Measurements from ENCODE around the gene WRAP73. TPM values are rescaled to one million over a fixed set of nuclear protein-coding genes. Genes with fewer than 3 reads are reported as not detected.

The WRAP73 gene
- total RNA-seq, 1 experiment from 2014 or later, result 51.4 TPM

GRCh38 chr1:3695326-3696217 is 45.7 kb upstream of the WRAP73 start:
- CTCF ChIA-PET, result no interaction called here
- intact Hi-C loops (cut with micrococcal nuclease), result no loop called here
- no peaks in the 10 kb centered on the region for H4K20me1 ChIP-seq (ENCODE audit: insufficient read depth)
- no peaks in the 10 kb centered on the region for H3K27me3 ChIP-seq (ENCODE audit: insufficient read depth, low read length)
- BruUV-seq (replicated peaks), result no TSS peak
- H3K4me1 ChIP-seq (ENCODE audit: control insufficient read depth in 1 of 2, insufficient read depth in 2 of 2, low read length in 2 of 2), result no peaks in the 10 kb centered on the region
- POLR2A ChIA-PET, result no interaction called here
- H3K27ac ChIP-seq (ENCODE audit: low read depth, low read length), result no peak overlapping the region
- no peak overlapping the region for H3K4me2 ChIP-seq (ENCODE audit: low read length)
- no peak for DNase-seq (ENCODE audit: low read depth, low spot score)
- ATAC-seq, result peak; percentile 97
- H3K9ac ChIP-seq (ENCODE audit: low read length), result no peak overlapping the region
- TF ChIP-seq CTCF (IDR thresholded peaks at IDR 0.05 in 2 of 3, conservative IDR thresholded peaks at IDR 0.05 in 1 of 3; ENCODE audit: borderline replicate concordance in 1 of 3, insufficient read depth in 1 of 3, low read depth in 2 of 3, low read length in 2 of 3), result peak; percentile 38 to 84 (median 76); a peak in 5 of 6 replicates
- TF ChIP-seq FOSL1 (IDR thresholded peaks at IDR 0.05; ENCODE audit: low read depth), result no peak
- RAD21 ChIA-PET (ENCODE audit: low non-redundant PET in 1 of 2, low total read pairs in 2 of 2, uncharacterized antibody in 2 of 2, unreplicated experiment in 2 of 2), result interaction anchor here in 1 of 2 experiments (0.7 kb wide), 1 partner anchor 74 kb away, joined by 4 read pairs; no protein-coding TSS in a partner anchor
- H3K9me2 ChIP-seq (ENCODE audit: insufficient read depth), result no peaks in the 10 kb centered on the region
- H2AFZ ChIP-seq (ENCODE audit: low read depth, low read length, poor library complexity, severe bottlenecking), result no peak overlapping the region
- H3K9me3 ChIP-seq (ENCODE audit: control insufficient read depth in 1 of 2, insufficient read depth in 1 of 2, low read depth in 1 of 2, low read length in 2 of 2), result no peaks in the 10 kb centered on the region
- no peaks in the 10 kb centered on the region for H3K36me3 ChIP-seq (ENCODE audit: control insufficient read depth in 1 of 2, insufficient read depth in 2 of 2, low read length in 2 of 2)
- H3K79me2 ChIP-seq (ENCODE audit: insufficient read depth, low read length), result no peaks in the 10 kb centered on the region
- no peak overlapping the region for H3K4me3 ChIP-seq (replicated peaks in 1 of 2; ENCODE audit: low read depth in 1 of 2, low read length in 2 of 2)

- no peak for ATAC-seq
- Histone ChIP-seq H3K4me3 (replicated peaks in 1 of 2; ENCODE audit: low read depth in 1 of 2, low read length in 2 of 2) (no peak overlapping the region), H3K4me1 (ENCODE audit: control insufficient read depth in 1 of 2, insufficient read depth in 2 of 2, low read length in 2 of 2) (no peaks in the 10 kb centered on the region), H4K20me1 (ENCODE audit: insufficient read depth) (no peaks in the 10 kb centered on the region), H3K36me3 (ENCODE audit: control insufficient read depth in 1 of 2, insufficient read depth in 2 of 2, low read length in 2 of 2) (no peaks in the 10 kb centered on the region), H3K9me3 (ENCODE audit: control insufficient read depth in 1 of 2, insufficient read depth in 1 of 2, low read depth in 1 of 2, low read length in 2 of 2) (no peaks in the 10 kb centered on the region), H3K9ac (ENCODE audit: low read length) (no peak overlapping the region), H3K27me3 (ENCODE audit: insufficient read depth, low read length) (no peaks in the 10 kb centered on the region), H3K9me2 (ENCODE audit: insufficient read depth) (no peaks in the 10 kb centered on the region), H3K4me2 (ENCODE audit: low read length) (no peak overlapping the region), H3K79me2 (ENCODE audit: insufficient read depth, low read length) (no peaks in the 10 kb centered on the region), H2AFZ (ENCODE audit: low read depth, low read length, poor library complexity, severe bottlenecking) (no peak overlapping the region), H3K27ac (ENCODE audit: low read depth, low read length) (no peak overlapping the region)
- DNase-seq (ENCODE audit: low read depth, low spot score), result no peak
- intact Hi-C loops (cut with micrococcal nuclease), result no loop called here
- CTCF ChIA-PET, result no interaction called here
- BruUV-seq (replicated peaks), result no TSS peak
- no peak for TF ChIP-seq REST (IDR thresholded peaks at IDR 0.05; ENCODE audit: low read depth)
- no peak for TF ChIP-seq ZFX (IDR thresholded peaks at IDR 0.05)
- TF ChIP-seq ZNF274 (IDR thresholded peaks at IDR 0.05; ENCODE audit: low read depth, low read length), result no peak
- no peak for TF ChIP-seq POLR2A (IDR thresholded peaks at IDR 0.05; ENCODE audit: borderline replicate concordance, extremely low read depth, insufficient read depth, insufficient read length)
- no peak for TF ChIP-seq CBX3 (IDR thresholded peaks at IDR 0.05; ENCODE audit: low read depth)
- TF ChIP-seq ELF1 (IDR thresholded peaks at IDR 0.05; ENCODE audit: borderline replicate concordance, low read depth), result no peak
- TF ChIP-seq MAX (IDR thresholded peaks at IDR 0.05), result no peak
- TF ChIP-seq ATF3 (IDR thresholded peaks at IDR 0.05), result no peak
- RAD21 ChIA-PET (ENCODE audit: low non-redundant PET in 1 of 2, low total read pairs in 2 of 2, uncharacterized antibody in 2 of 2, unreplicated experiment in 2 of 2), result no interaction called here
- POLR2A ChIA-PET, result no interaction called here
These were observed 43.4 kb upstream of the WRAP73 start for GRCh38 chr1:3693321-3693720.
